ENCODE measurements around the gene PPP2R3A. TPM values are rescaled to one million over a fixed set of nuclear protein-coding genes. Genes with fewer than 3 reads are reported as not detected.

Gene PPP2R3A
- total and polyA plus RNA-seq, 2 of the 13 experiments (the other 11 are each of a cell fraction or from before 2014, with no cell fraction given), result 0.07 to 0.12 TPM

DNA sequence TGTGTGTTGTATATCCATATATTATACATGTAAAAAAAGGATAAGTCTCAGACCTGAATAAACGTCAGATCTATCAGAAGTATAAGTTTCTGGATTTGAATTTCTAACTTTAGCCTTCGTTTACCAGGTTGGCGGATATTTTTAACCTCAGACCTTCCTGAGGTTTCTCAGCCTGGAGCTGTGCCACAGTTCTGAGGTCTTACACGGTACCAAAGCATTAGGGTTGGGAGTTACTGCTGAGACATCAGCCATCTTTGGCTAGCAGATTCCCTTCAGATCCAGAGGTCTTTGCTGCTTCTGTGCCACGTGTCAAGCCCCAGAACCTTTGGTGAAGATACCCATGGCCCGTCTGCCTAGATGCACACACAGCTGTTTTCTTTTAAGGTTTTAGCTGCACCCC is 84.7 kb downstream of the PPP2R3A start (continued):
- TF ChIP-seq PHB2 (IDR thresholded peaks at IDR 0.05; ENCODE audit: partially characterized antibody), result no peak
- no peak for TF ChIP-seq GRHL1 (CRISPR knock-in tag; conservative IDR thresholded peaks at IDR 0.05)
- TF ChIP-seq, protein P1, sequence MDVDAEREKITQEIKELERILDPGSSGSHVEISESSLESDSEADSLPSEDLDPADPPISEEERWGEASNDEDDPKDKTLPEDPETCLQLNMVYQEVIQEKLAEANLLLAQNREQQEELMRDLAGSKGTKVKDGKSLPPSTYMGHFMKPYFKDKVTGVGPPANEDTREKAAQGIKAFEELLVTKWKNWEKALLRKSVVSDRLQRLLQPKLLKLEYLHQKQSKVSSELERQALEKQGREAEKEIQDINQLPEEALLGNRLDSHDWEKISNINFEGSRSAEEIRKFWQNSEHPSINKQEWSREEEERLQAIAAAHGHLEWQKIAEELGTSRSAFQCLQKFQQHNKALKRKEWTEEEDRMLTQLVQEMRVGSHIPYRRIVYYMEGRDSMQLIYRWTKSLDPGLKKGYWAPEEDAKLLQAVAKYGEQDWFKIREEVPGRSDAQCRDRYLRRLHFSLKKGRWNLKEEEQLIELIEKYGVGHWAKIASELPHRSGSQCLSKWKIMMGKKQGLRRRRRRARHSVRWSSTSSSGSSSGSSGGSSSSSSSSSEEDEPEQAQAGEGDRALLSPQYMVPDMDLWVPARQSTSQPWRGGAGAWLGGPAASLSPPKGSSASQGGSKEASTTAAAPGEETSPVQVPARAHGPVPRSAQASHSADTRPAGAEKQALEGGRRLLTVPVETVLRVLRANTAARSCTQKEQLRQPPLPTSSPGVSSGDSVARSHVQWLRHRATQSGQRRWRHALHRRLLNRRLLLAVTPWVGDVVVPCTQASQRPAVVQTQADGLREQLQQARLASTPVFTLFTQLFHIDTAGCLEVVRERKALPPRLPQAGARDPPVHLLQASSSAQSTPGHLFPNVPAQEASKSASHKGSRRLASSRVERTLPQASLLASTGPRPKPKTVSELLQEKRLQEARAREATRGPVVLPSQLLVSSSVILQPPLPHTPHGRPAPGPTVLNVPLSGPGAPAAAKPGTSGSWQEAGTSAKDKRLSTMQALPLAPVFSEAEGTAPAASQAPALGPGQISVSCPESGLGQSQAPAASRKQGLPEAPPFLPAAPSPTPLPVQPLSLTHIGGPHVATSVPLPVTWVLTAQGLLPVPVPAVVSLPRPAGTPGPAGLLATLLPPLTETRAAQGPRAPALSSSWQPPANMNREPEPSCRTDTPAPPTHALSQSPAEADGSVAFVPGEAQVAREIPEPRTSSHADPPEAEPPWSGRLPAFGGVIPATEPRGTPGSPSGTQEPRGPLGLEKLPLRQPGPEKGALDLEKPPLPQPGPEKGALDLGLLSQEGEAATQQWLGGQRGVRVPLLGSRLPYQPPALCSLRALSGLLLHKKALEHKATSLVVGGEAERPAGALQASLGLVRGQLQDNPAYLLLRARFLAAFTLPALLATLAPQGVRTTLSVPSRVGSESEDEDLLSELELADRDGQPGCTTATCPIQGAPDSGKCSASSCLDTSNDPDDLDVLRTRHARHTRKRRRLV (CRISPR knock-in tag; IDR thresholded peaks at IDR 0.05), result no peak
- no peak for TF ChIP-seq ZFP36L2 (CRISPR knock-in tag; IDR thresholded peaks at IDR 0.05)

- Histone ChIP-seq H3K79me2 (ENCODE audit: insufficient read depth, low read length) (no peaks in the 10 kb centered on the region), H2AFZ (ENCODE audit: low read length) (no peak overlapping the region), H3K4me2 (ENCODE audit: low read depth, low read length) (no peak overlapping the region), H3K9ac (ENCODE audit: insufficient read depth, low read depth, low read length) (no peak overlapping the region), H3K27ac (ENCODE audit: extremely low read length, insufficient read depth, low read length) (no peak overlapping the region), H3K9me3 (ENCODE audit: low read length) (no peaks in the 10 kb centered on the region), H3K4me1 (ENCODE audit: insufficient read depth, low read length) (no peaks in the 10 kb centered on the region), H3K4me3 (replicated peaks in 1 of 3; ENCODE audit: insufficient read depth in 1 of 3, low read depth in 2 of 3, low read length in 3 of 3) (no peak overlapping the region), H3K36me3 (replicated peaks in 1 of 2; ENCODE audit: control insufficient read depth in 1 of 2, insufficient read depth in 2 of 2, low read length in 2 of 2) (no peaks in the 10 kb centered on the region), H3K27me3 (ENCODE audit: control insufficient read depth in 1 of 2, insufficient read depth in 2 of 2, low read length in 2 of 2) (no peaks in the 10 kb centered on the region), H4K20me1 (ENCODE audit: insufficient read depth, low read length) (no peaks in the 10 kb centered on the region)
- BruUV-seq (replicated peaks), result no TSS peak
- POLR2A ChIA-PET, result no interaction called here
- WGBS (ENCODE audit: low lambda C conversion rate), result 35% methylated on average over 4 of the region's 4 CpGs
- intact Hi-C loops (cut with micrococcal nuclease; ENCODE audit: unreplicated experiment) (no loop called here), in situ Hi-C loops (cut with HindIII; ENCODE audit: extremely low pct_ligation_motif_present, low pct_unique_long_range_greater_than_20kb) (no loop called here)
- no peak for TF ChIP-seq ZSCAN22 (CRISPR knock-in tag; IDR thresholded peaks at IDR 0.05)
- no peak for TF ChIP-seq ZNF317 (CRISPR knock-in tag; IDR thresholded peaks at IDR 0.05)
- no peak for TF ChIP-seq NCOR1 (IDR thresholded peaks at IDR 0.05; ENCODE audit: borderline replicate concordance, low read length)
- no peak for TF ChIP-seq ZNF17 (CRISPR knock-in tag; IDR thresholded peaks at IDR 0.05)
- TF ChIP-seq TAF1 (CRISPR knock-in tag; IDR thresholded peaks at IDR 0.05), result no peak
- no peak for TF ChIP-seq JUND (CRISPR knock-in tag; IDR thresholded peaks at IDR 0.05)
- TF ChIP-seq ZNF883 (CRISPR knock-in tag; IDR thresholded peaks at IDR 0.05; ENCODE audit: not compliant biosample characterization), result no peak
- no peak for TF ChIP-seq ZNF557 (CRISPR knock-in tag; IDR thresholded peaks at IDR 0.05)
- no peak for FAIRE-seq
- no peak for DNase-seq (ENCODE audit: low spot score)
- CTCF ChIA-PET (ENCODE audit: low intra/inter-chr PET ratio, low total read pairs), result no interaction called here
- ATAC-seq, result no peak
Measured at GRCh38 chr3:136055491-136055890, 90.0 kb downstream of the PPP2R3A start.

Measured in HepG2 (cell line).